Heart left ventricle (tissue), 13 donors: Measurements from ENCODE around the gene GDPD4.

ENCODE experiments used
- POLR2A ChIP-seq, 2 donors: fragments of 450-650 bp; IDR thresholded peaks; one replicate each; pipeline ENCODE4 v1.6.1; 2017; ENCODE audit warnings: antibody characterized with exemption in 2 of 2, mild to moderate bottlenecking in 2 of 2, moderate library complexity in 2 of 2
- TF ChIP-seq, protein P1 (sequence below), 12 donors: fragments of 200-600 bp; sonication (generic) in 4 of 12; IDR thresholded peaks; one replicate each; pipeline versions ENCODE4 v1.5.0 to v1.8.0; 2018 to 2022; ENCODE audit warnings: antibody characterized with exemption in 12 of 12, mild to moderate bottlenecking in 5 of 12
- donor health status: ischemic (EF 13 %, LVEDD 7.1; RV severe dilation, severe dysfunction).
- donor health status: DM: no; HTN: yes; CAD: no.
- donor health status: DM: no; HTN: no; CAD: no.
- donor health status: ischemic (EF 25% LVEDD 6.9; RV normal size, moderate dysfunction).
- donor health status: ischemic (EF 25% LVEDD 5.7; RV mildly dilated, moderate dysfunction).
- donor health status: ischemic (EF 35%, LVEDD 5.7; RV mildly dilated, moderate dysfunction).
- donor health status: nonischemic (EF 11% LVEDD 7.7; RV severe dilation, severe dysfunction).
- donor health status: DM: yes; HTN: yes; CAD: no.
- donor health status: PGD.
- donor health status: ischemic (EF 29% LVEDD 5.4; RV normal size, mild dysfunction).
- donor health status: nonischemic (EF 23%, LVEDD 6.1; RV moderate dilation, normal function).

DNA sequence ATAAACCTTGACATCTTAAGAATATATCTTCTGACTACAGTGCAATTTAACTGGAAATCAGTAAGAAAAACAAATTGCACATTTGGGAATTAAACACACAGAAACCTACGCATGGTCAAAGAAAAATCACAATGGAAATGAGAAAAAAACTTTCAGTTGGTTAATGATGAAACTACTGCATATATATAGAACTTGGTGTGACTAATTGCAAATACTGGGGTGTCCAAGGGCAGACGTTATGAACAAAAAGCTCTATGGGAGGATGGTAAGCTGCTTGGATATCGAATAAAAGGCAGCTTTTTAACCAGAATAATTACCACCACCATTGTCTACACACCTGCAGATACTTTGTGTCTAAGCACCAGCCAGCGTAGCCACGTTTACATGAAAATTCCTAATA lies 791 bp downstream of the GDPD4 start:
- TF ChIP-seq, protein P1, sequence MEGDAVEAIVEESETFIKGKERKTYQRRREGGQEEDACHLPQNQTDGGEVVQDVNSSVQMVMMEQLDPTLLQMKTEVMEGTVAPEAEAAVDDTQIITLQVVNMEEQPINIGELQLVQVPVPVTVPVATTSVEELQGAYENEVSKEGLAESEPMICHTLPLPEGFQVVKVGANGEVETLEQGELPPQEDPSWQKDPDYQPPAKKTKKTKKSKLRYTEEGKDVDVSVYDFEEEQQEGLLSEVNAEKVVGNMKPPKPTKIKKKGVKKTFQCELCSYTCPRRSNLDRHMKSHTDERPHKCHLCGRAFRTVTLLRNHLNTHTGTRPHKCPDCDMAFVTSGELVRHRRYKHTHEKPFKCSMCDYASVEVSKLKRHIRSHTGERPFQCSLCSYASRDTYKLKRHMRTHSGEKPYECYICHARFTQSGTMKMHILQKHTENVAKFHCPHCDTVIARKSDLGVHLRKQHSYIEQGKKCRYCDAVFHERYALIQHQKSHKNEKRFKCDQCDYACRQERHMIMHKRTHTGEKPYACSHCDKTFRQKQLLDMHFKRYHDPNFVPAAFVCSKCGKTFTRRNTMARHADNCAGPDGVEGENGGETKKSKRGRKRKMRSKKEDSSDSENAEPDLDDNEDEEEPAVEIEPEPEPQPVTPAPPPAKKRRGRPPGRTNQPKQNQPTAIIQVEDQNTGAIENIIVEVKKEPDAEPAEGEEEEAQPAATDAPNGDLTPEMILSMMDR (IDR thresholded peaks at IDR 0.05) = no peak
- TF ChIP-seq POLR2A (IDR thresholded peaks at IDR 0.05) = no peak
